ENCODE measurements around the gene FOXK2. TPM values are rescaled to one million over a fixed set of nuclear protein-coding genes. Genes with fewer than 3 reads are reported as not detected.

Gene FOXK2
- total and polyA plus RNA-seq, 2 of the 8 experiments (the other 6 are each of a cell fraction or from before 2014, with no cell fraction given) = 34.7 to 64.9 TPM

- peaks cover 18% of the 10 kb centered on the region for H3K79me1 ChIP-seq (ENCODE audit: low read depth, low read length)
- no peaks in the 10 kb centered on the region for H3K27me3 ChIP-seq (replicated peaks in 1 of 4; ENCODE audit: control insufficient read depth in 3 of 4, extremely low read depth in 1 of 4, insufficient read depth in 3 of 4, low read length in 3 of 4)
- no peak overlapping the region for H3K56ac ChIP-seq (replicated peaks; ENCODE audit: insufficient read length, low read depth, low read length)
- H2BK15ac ChIP-seq (ENCODE audit: low read length) = no peak overlapping the region
- no peak overlapping the region for H4K5ac ChIP-seq (ENCODE audit: insufficient read length, low read depth, low read length)
- no peak overlapping the region for H3K4me3 ChIP-seq (ENCODE audit: extremely low read depth in 1 of 4, insufficient read depth in 2 of 4, low read depth in 3 of 4, low read length in 4 of 4)
- no peak overlapping the region for H2BK120ac ChIP-seq (replicated peaks; ENCODE audit: low read depth, low read length)
- CTCF ChIA-PET (ENCODE audit: partially characterized antibody) = interaction anchor here (0.5 to 1.1 kb wide), 2 partner anchors 248 to 249 kb away, joined by 3 read pairs; no protein-coding TSS in a partner anchor
- H3K9me3 ChIP-seq (ENCODE audit: insufficient read depth in 2 of 2, low read depth in 1 of 2, low read length in 1 of 2) = peaks cover 0 to 4% of the 10 kb centered on the region in 2 experiments; a peak in 2 of 4 replicates
- H2AFZ ChIP-seq (ENCODE audit: low read length) = no peak overlapping the region
- 95% methylated on average over 21 of the region's 24 CpGs; no CpG with 5 or more reads in 1 of the 2 experiments for WGBS, 2 experiments (ENCODE audit: extremely low coverage in 1 of 2, insufficient coverage in 1 of 2, insufficient read length in 1 of 2, insufficient replicate concordance in 2 of 2, low coverage in 1 of 2, low lambda C conversion rate in 2 of 2, missing lambda C conversion rate in 1 of 2)
- peaks cover 4 to 18% of the 10 kb centered on the region in 2 experiments for H4K20me1 ChIP-seq (replicated peaks in 1 of 2; ENCODE audit: control insufficient read depth in 1 of 2, insufficient read depth in 2 of 2, low read length in 2 of 2)
- peaks cover 14 to 73% (median 47%) of the 10 kb centered on the region in 4 experiments for H3K36me3 ChIP-seq (ENCODE audit: control insufficient read depth in 2 of 4, insufficient read depth in 4 of 4, low read length in 3 of 4)
- no peak overlapping the region for H3K23ac ChIP-seq (ENCODE audit: insufficient read length)
- H3K4me2 ChIP-seq (ENCODE audit: insufficient read depth in 1 of 2, low read depth in 2 of 2, low read length in 2 of 2) = no peak overlapping the region
- H3K23me2 ChIP-seq (ENCODE audit: low read depth, low read length) = no peaks in the 10 kb centered on the region
- H3K27ac ChIP-seq (ENCODE audit: low read depth, low read length) = no peak overlapping the region
- FAIRE-seq (no peak), DNase-seq (ENCODE audit: low read depth in 1 of 2, low spot score in 2 of 2) (no peak)
- no peak overlapping the region for H2AK5ac ChIP-seq (ENCODE audit: low read depth, low read length)
- no peak overlapping the region for H3K4ac ChIP-seq (replicated peaks; ENCODE audit: insufficient read length, low read depth, low read length)
- no peak for TF ChIP-seq SP2 (IDR thresholded peaks at IDR 0.05; ENCODE audit: low read length)
- no peak for TF ChIP-seq PHF8 (conservative IDR thresholded peaks at IDR 0.05; ENCODE audit: low read depth, low read length)
- no peak for TF ChIP-seq E2F6 (IDR thresholded peaks at IDR 0.05)
- no peak for TF ChIP-seq JUN (IDR thresholded peaks at IDR 0.05; ENCODE audit: low read depth, low read length)
- no peak for TF ChIP-seq CHD2 (IDR thresholded peaks at IDR 0.05; ENCODE audit: low read length)
- no peak for TF ChIP-seq SP4 (IDR thresholded peaks at IDR 0.05; ENCODE audit: low read length)
- no peak for TF ChIP-seq POLR2A (IDR thresholded peaks at IDR 0.05; ENCODE audit: control extremely low read depth in 1 of 2, low read depth in 2 of 2, low read length in 2 of 2)
- no peaks in the 10 kb centered on the region for H3K4me1 ChIP-seq (replicated peaks in 1 of 4; ENCODE audit: control insufficient read depth in 3 of 4, insufficient read depth in 4 of 4, low read length in 3 of 4)
- H3K14ac ChIP-seq (ENCODE audit: insufficient read length) = no peak overlapping the region
- H2BK20ac ChIP-seq (ENCODE audit: low read length) = no peak overlapping the region
- H3K9ac ChIP-seq (replicated peaks in 1 of 4; ENCODE audit: extremely low read depth in 1 of 4, low read depth in 3 of 4, low read length in 3 of 4) = no peak overlapping the region
- H2BK12ac ChIP-seq (ENCODE audit: low read depth, low read length) = no peak overlapping the region
- no peak overlapping the region for H3K18ac ChIP-seq (ENCODE audit: extremely low read depth, low read length)
- H2BK5ac ChIP-seq (ENCODE audit: low read depth, low read length) = no peak overlapping the region
- POLR2A ChIA-PET (ENCODE audit: partially characterized antibody) = no interaction called here
- no peak overlapping the region; the same call in 1 of the 2 replicates for H4K8ac ChIP-seq (ENCODE audit: extremely low read depth, insufficient read depth, low read length)
- no peak overlapping the region for H4K91ac ChIP-seq (replicated peaks; ENCODE audit: insufficient read length, low read length)
- H3K79me2 ChIP-seq (ENCODE audit: control insufficient read depth in 1 of 2, insufficient read depth in 2 of 2, low read length in 2 of 2) = peaks cover 0 to 5% of the 10 kb centered on the region in 2 experiments; a peak in 1 of 4 replicates
These were observed 82.0 kb downstream of the FOXK2 start for GRCh38 chr17:82601447-82602000.
